ENCODE results near the gene NR3C1.

The NR3C1 gene

DNA sequence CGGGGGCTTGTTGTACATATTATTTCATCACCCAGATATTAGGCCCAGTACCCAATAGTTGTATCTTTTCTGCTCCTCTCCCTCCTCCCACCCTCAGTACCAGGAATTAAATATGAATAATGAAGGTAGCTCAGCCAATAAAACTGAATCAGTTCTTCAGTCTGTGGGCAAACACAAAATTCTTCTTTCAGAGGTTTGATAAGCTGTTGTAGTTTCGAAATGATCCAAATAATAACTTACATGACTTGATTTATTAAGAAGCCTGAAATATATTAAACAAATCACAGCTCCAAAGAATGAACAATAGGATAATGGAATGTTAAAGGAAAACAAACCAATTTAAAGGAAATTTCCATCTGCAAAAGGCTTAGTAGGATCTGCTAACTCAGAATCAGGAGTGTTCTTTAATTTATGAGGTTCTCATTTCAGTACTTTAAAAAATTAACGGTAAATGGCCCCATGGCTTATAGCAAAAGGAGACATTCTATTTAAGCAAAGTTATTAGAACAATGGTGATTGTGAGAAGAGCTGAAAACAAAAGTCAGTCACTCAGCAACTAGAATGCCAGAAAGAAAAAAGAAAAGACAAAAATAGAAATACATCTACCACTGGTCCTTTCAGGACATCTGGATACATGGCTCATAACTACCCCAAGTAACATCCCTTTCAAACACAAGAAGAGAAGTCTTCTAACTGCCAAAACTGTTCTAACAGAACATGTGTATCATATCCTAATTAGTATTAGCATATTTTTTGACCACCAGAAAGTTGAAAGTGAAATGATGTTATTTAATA, 62.4 kb downstream of the NR3C1 start:
- H3K9me3 ChIP-seq (ENCODE audit: insufficient read depth, low read length), result no peaks in the 10 kb centered on the region
- no peak overlapping the region for H3K4me2 ChIP-seq (ENCODE audit: low read depth, low read length, poor library complexity, severe bottlenecking)
- peaks cover 3% of the 10 kb centered on the region; the same call in 1 of the 2 replicates for H3K36me3 ChIP-seq (ENCODE audit: low read length)
- H3F3A ChIP-seq (ENCODE audit: insufficient read depth), result 0 out of 2 replicates have a peak, but pooled peaks cover 18% of the 10 kb centered on the region
- H4K20me1 ChIP-seq (ENCODE audit: low read depth, low read length), result peaks cover 35% of the 10 kb centered on the region
- no peak overlapping the region for H3K4me3 ChIP-seq (ENCODE audit: insufficient read depth, low read length, poor library complexity, severe bottlenecking)
- H3K9ac ChIP-seq (ENCODE audit: low read length), result no peak overlapping the region
- H3K79me2 ChIP-seq (ENCODE audit: insufficient read depth, low read length), result peaks cover 98% of the 10 kb centered on the region
- no peaks in the 10 kb centered on the region for H3K27me3 ChIP-seq (ENCODE audit: low read length)
- no peak overlapping the region for H2AFZ ChIP-seq (ENCODE audit: low read depth, low read length, severe bottlenecking)
- H3K27ac ChIP-seq (ENCODE audit: low read depth, low read length), result peak overlapping the region; percentile 26; the same call in 1 of the 2 replicates
- no peaks in the 10 kb centered on the region for H3K9me2 ChIP-seq (replicated peaks; ENCODE audit: insufficient read depth, low read length)
- TF ChIP-seq EZH2phosphoT487 (conservative IDR thresholded peaks at IDR 0.05; ENCODE audit: low read length), result no peak
- TF ChIP-seq, protein P1, sequence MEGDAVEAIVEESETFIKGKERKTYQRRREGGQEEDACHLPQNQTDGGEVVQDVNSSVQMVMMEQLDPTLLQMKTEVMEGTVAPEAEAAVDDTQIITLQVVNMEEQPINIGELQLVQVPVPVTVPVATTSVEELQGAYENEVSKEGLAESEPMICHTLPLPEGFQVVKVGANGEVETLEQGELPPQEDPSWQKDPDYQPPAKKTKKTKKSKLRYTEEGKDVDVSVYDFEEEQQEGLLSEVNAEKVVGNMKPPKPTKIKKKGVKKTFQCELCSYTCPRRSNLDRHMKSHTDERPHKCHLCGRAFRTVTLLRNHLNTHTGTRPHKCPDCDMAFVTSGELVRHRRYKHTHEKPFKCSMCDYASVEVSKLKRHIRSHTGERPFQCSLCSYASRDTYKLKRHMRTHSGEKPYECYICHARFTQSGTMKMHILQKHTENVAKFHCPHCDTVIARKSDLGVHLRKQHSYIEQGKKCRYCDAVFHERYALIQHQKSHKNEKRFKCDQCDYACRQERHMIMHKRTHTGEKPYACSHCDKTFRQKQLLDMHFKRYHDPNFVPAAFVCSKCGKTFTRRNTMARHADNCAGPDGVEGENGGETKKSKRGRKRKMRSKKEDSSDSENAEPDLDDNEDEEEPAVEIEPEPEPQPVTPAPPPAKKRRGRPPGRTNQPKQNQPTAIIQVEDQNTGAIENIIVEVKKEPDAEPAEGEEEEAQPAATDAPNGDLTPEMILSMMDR (IDR thresholded peaks at IDR 0.05; ENCODE audit: insufficient read depth, low read length, poor library complexity, severe bottlenecking), result no peak

DNA sequence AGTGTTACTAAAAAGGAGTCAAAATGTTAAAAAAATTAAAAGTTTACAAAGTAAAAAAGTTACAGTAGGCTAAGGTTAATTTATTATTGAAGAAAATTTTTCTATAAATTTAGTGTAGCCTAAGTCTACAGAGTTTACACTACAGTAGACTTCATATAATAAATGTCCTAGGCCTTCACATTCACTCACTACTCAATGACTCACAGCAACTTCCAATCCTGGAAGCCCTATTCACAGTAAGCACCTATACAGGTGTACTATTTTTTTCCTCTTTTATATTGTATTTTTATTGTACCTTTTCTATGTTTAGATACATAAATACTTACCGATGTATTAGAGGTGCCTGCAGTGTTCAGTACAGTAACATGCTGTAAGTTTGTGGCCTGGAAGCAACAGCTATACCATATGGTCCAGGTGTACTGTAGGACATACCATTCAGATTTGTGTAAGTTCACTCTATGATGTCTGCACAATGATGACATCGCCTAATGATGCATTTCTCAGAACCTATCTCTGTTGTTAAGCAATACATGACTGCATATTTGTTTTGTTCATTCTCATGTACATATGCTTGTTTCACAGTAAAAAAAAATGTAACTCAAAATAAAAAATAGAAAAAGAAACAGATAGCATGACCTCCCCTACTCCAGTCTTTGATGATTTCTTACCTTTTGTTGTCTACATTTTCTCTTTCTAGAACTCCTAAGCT, 64.7 kb downstream of the NR3C1 start:
- peaks cover 26% of the 10 kb centered on the region; the same call in 1 of the 2 replicates for H4K20me1 ChIP-seq (ENCODE audit: low read depth, low read length)
- H2AFZ ChIP-seq (ENCODE audit: low read depth, low read length, severe bottlenecking), result no peak overlapping the region
- 0 out of 2 replicates have a peak, but pooled peaks cover 18% of the 10 kb centered on the region for H3F3A ChIP-seq (ENCODE audit: insufficient read depth)
- no peak overlapping the region for H3K9ac ChIP-seq (ENCODE audit: low read length)
- H3K27me3 ChIP-seq (ENCODE audit: low read length), result no peaks in the 10 kb centered on the region
- no peaks in the 10 kb centered on the region for H3K9me2 ChIP-seq (replicated peaks; ENCODE audit: insufficient read depth, low read length)
- H3K36me3 ChIP-seq (ENCODE audit: low read length), result peaks cover 3% of the 10 kb centered on the region; the same call in 1 of the 2 replicates
- H3K79me2 ChIP-seq (ENCODE audit: insufficient read depth, low read length), result peaks cover 92% of the 10 kb centered on the region
- H3K27ac ChIP-seq (ENCODE audit: low read depth, low read length), result no peak overlapping the region
- no peak overlapping the region for H3K4me3 ChIP-seq (ENCODE audit: insufficient read depth, low read length, poor library complexity, severe bottlenecking)
- H3K9me3 ChIP-seq (ENCODE audit: insufficient read depth, low read length), result no peaks in the 10 kb centered on the region
- no peak for TF ChIP-seq EZH2phosphoT487 (conservative IDR thresholded peaks at IDR 0.05; ENCODE audit: low read length)
- TF ChIP-seq, protein P1 (IDR thresholded peaks at IDR 0.05; ENCODE audit: insufficient read depth, low read length, poor library complexity, severe bottlenecking), result no peak
- H3K4me2 ChIP-seq (ENCODE audit: low read depth, low read length, poor library complexity, severe bottlenecking), result no peak overlapping the region

GRCh38 chr5:143337946-143338345, 65.5 kb downstream of the NR3C1 start:
- Histone ChIP-seq H3K9me2 (replicated peaks; ENCODE audit: insufficient read depth, low read length) (no peaks in the 10 kb centered on the region), H4K20me1 (ENCODE audit: low read depth, low read length) (peaks cover 26% of the 10 kb centered on the region; the same call in 1 of the 2 replicates), H3K27me3 (ENCODE audit: low read length) (no peaks in the 10 kb centered on the region), H3K79me2 (ENCODE audit: insufficient read depth, low read length) (peaks cover 85% of the 10 kb centered on the region), H3K9ac (ENCODE audit: low read length) (no peak overlapping the region), H3K4me3 (ENCODE audit: insufficient read depth, low read length, poor library complexity, severe bottlenecking) (no peak overlapping the region), H2AFZ (ENCODE audit: low read depth, low read length, severe bottlenecking) (no peak overlapping the region), H3K4me2 (ENCODE audit: low read depth, low read length, poor library complexity, severe bottlenecking) (no peak overlapping the region), H3K36me3 (ENCODE audit: low read length) (peaks cover 3% of the 10 kb centered on the region; the same call in 1 of the 2 replicates), H3K9me3 (ENCODE audit: insufficient read depth, low read length) (no peaks in the 10 kb centered on the region), H3K27ac (ENCODE audit: low read depth, low read length) (no peak overlapping the region), H3F3A (ENCODE audit: insufficient read depth) (0 out of 2 replicates have a peak, but pooled peaks cover 18% of the 10 kb centered on the region)
- TF ChIP-seq, protein P1 (IDR thresholded peaks at IDR 0.05; ENCODE audit: insufficient read depth, low read length, poor library complexity, severe bottlenecking), result no peak
- no peak for TF ChIP-seq EZH2phosphoT487 (conservative IDR thresholded peaks at IDR 0.05; ENCODE audit: low read length)
